Activated T-cell treated with anti-CD3 and anti-CD28 coated beads, Interleukin-2, amount 50 U/mL, for 72 hours (primary cell): ENCODE measurements around the gene DGCR8. TPM values are rescaled to one million over a fixed set of nuclear protein-coding genes. Genes with fewer than 3 reads are reported as not detected.
A peak's percentile ranks its signal among the peaks of the same experiment; 100 is the strongest.

Experiments
- ATAC-seq, 2 donors: fragments of 150-1000 bp; cut with Tn5 transposase; replicated peaks in 1 of 2; 2 replicates each; pipeline ENCODE4 v1.10.0; 2021; ENCODE audit warnings: moderate library complexity in 2 of 2, mild to moderate bottlenecking in 1 of 2
- DNase-seq, 2 donors: peaks; one replicate each; pipeline ENCODE4 v3.0.0; 2021 to 2022; ENCODE audit warnings: mixed read lengths in 1 of 2
- H3K27ac Mint-ChIP-seq: one replicate; pipeline ENCODE4 v1.8.0; 2022; ENCODE audit warnings: mild to moderate bottlenecking, moderate library complexity, mixed read lengths
- H3K27me3 Mint-ChIP-seq: one replicate; pipeline ENCODE4 v1.8.0; 2022; ENCODE audit warnings: low read depth, mixed read lengths
- H3K36me3 Mint-ChIP-seq, 2 donors: one replicate each; pipeline ENCODE4 v1.8.0; 2022; ENCODE audit warnings: mixed read lengths in 2 of 2, mild to moderate bottlenecking in 1 of 2; ENCODE audit not compliant: insufficient read depth in 2 of 2
- H3K4me1 Mint-ChIP-seq: one replicate; pipeline ENCODE4 v1.8.0; 2022; ENCODE audit warnings: low read depth, mixed read lengths
- H3K4me3 Mint-ChIP-seq, 2 donors: one replicate each; pipeline ENCODE4 v1.8.0; 2022; ENCODE audit warnings: mild to moderate bottlenecking in 2 of 2, mixed read lengths in 2 of 2, moderate library complexity in 2 of 2
- H3K9me3 Mint-ChIP-seq, 2 donors: one replicate each; pipeline ENCODE4 v1.8.0; 2022; ENCODE audit warnings: mixed read lengths in 2 of 2
- total RNA-seq, 2 donors: library from RNA; stranded (reverse); gene quantifications; one replicate each; pipeline ENCODE4 v1.2.3, GENCODE V29; 2022

The DGCR8 gene
- total RNA-seq, 2 donors from 2014 or later = 44.2 to 46.6 TPM

DNA sequence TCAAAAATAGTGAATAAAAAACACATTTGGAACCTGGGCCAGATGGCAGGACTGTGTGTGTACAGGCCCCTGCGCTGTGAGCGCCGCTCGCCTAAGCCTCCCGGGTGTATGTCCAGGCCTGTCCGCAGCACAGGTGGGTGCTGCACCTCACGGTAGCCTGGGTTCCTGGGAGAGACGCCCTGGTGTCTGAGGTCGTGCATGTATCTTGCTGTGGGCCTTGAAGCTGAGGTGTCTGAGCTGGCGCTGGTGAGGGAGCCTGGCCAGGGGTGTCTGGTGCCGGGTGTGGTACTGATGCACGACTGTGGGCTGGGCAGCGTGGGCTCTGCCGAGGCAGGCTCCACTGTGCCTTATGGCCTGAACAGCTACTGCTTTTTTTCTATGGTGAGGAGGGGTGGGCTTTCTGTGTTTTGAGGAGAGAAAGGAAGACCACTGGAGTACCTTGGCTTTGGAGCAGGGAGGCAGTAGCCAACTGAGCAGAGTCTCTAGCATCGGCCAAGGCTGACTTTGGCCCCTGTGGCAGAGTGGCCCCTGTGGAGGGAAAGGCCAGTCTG is 47.4 kb downstream of the DGCR8 start:
- H3K27me3 Mint-ChIP-seq = no peaks in the 10 kb centered on the region

DNA sequence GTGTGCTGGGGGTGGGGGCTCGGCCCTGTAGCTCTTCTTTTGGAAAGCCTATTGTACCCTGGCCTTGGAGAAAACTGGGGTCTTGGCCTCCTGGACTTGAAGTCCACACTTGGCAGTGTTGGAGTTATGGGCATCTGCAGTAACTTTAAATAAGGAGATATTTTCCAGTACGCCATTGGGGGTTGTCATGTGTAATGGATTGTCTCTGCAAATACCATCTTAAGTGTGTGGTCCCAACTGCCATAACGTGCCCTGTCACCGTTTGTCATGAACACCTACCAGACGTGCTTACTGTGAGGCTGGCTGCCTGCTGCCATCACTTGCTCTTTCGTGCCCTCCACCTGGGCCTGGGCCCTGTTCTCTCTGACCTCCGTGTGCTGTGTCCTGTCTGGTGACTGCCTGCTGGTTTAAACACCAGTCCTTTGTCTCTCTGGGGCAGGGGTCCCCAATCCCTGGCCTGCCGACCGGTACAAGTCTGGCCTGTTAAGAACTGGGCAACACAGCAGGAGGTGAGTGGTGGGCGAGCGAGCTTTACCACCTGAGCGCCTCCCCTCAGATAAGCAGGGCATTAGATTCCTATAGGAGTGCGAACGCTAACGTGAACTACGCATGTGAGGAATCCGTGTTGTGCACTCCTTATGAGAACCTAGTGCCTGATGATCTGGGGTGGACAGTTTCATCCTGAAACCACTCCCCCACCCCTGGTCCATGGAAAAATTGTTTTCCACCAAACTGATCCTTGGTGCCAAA is 48.0 kb downstream of the DGCR8 start:
- Mint-ChIP-seq H3K4me3 (no peak overlapping the region), H3K9me3 (no peaks in the 10 kb centered on the region), H3K27me3 (no peaks in the 10 kb centered on the region), H3K36me3 (peaks cover 2 to 6% of the 10 kb centered on the region in 2 donors), H3K4me1 (peaks cover 34% of the 10 kb centered on the region), H3K27ac (no peak overlapping the region)
- DNase-seq (no peak), ATAC-seq (no peak)

More for the DNA sequence above, 47.4 kb downstream of the DGCR8 start:
- no peak for ATAC-seq
- Mint-ChIP-seq H3K4me3 (no peak overlapping the region), H3K36me3 (peaks cover 3 to 8% of the 10 kb centered on the region in 2 donors), H3K27ac (no peak overlapping the region), H3K9me3 (no peaks in the 10 kb centered on the region), H3K4me1 (peaks cover 28% of the 10 kb centered on the region)
- DNase-seq = no peak

GRCh38 chr22:20128619-20128901 is 48.5 kb downstream of the DGCR8 start:
- ATAC-seq (no peak), DNase-seq (no peak)
- Mint-ChIP-seq H3K27ac (no peak overlapping the region), H3K27me3 (no peaks in the 10 kb centered on the region), H3K36me3 (peaks cover 2 to 4% of the 10 kb centered on the region in 2 donors), H3K4me3 (no peak overlapping the region), H3K9me3 (no peaks in the 10 kb centered on the region), H3K4me1 (peaks cover 39% of the 10 kb centered on the region)

- Mint-ChIP-seq H3K36me3 (peaks cover under 1 to 3% of the 10 kb centered on the region in 2 donors), H3K9me3 (no peaks in the 10 kb centered on the region), H3K27ac (peak overlapping the region; percentile 54), H3K27me3 (no peaks in the 10 kb centered on the region), H3K4me3 (peak overlapping the region; percentile 11 to 36), H3K4me1 (peaks cover 40% of the 10 kb centered on the region)
- DNase-seq = peak; percentile 52 to 58
- peak; percentile 21 to 34 for ATAC-seq
Observed at GRCh38 chr22:20128902-20129746, 49.1 kb downstream of the DGCR8 start.

DNA sequence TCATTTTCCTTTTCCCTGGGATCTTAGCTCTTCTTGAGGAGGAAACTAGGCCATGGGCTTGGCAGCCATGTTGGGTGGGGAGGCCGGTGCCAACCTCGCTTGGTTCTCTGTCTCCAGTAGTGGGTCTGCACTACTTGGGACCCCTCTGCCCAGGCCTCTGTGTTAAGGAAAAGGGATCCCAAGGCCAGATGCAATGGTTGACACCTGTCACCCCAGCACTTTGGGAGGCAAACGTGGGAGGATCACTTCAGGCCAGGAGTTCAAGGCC is 49.6 kb downstream of the DGCR8 start:
- no peak overlapping the region for H3K27ac Mint-ChIP-seq
- no peaks in the 10 kb centered on the region for H3K9me3 Mint-ChIP-seq
- H3K36me3 Mint-ChIP-seq = peaks cover 0 to 3% of the 10 kb centered on the region in 2 donors
- no peak overlapping the region for H3K4me3 Mint-ChIP-seq
- peaks cover 44% of the 10 kb centered on the region for H3K4me1 Mint-ChIP-seq
- no peaks in the 10 kb centered on the region for H3K27me3 Mint-ChIP-seq
- no peak for ATAC-seq
- DNase-seq = no peak

- H3K27ac Mint-ChIP-seq = no peak overlapping the region
- peaks cover 44% of the 10 kb centered on the region for H3K4me1 Mint-ChIP-seq
- peaks cover 0 to 3% of the 10 kb centered on the region in 2 donors for H3K36me3 Mint-ChIP-seq
- H3K27me3 Mint-ChIP-seq = no peaks in the 10 kb centered on the region
- ATAC-seq (no peak), DNase-seq (peak in 1 of 2 donors; percentile 25)
- peak overlapping the region; percentile 54 to 63 for H3K4me3 Mint-ChIP-seq
- no peaks in the 10 kb centered on the region for H3K9me3 Mint-ChIP-seq
Observed at GRCh38 chr22:20130319-20130718, 50.3 kb downstream of the DGCR8 start.

DNA sequence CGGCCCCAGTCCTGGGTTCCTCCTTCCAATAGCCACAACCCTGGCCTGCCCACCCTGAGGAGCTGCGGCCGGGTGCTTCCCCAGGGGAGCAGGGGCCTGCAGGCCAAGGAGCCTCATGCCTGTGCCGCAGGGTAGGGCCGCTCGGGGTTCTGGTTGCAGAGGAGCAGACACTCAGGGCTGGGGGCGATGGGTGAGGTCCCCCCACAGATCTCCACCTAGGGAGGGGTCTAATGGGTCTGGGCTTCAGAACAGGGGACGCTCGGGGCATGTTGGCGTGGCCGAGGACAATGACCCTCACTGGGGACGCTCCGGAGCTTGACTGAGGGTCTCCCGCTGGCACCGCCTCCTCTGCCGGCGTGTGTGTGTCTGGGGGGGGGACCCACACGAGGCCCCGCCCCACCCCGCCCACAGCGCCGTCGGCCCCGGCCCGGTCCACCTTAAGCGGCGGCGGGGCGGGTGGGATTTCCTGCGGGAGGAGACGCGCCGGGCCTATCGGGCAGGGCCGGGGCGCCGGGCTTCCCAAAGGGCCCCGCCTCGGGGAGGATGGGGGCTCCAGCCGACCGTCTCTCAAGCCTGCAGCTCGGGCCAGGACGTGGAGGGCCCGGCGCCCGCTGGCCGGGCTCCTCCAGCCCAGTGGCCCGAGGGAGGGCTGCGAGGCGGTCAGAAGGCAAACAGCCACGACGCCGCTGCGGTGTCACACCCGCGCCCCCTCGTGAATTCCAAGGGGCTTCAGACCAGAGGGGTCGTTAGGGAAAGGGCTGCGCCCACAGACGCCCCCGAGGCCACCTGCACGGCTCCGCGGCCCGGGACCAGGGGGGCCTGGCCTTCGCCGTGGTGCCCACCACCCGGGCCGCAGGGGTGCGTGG is 50.9 kb downstream of the DGCR8 start:
- H3K36me3 Mint-ChIP-seq = peaks cover 0 to 3% of the 10 kb centered on the region in 2 donors
- no peak overlapping the region for H3K27ac Mint-ChIP-seq
- H3K4me1 Mint-ChIP-seq = peaks cover 44% of the 10 kb centered on the region
- DNase-seq (peak; percentile 79 to 81), ATAC-seq (peak; percentile 70 to 73)
- H3K27me3 Mint-ChIP-seq = no peaks in the 10 kb centered on the region
- peak overlapping the region; percentile 54 to 63 for H3K4me3 Mint-ChIP-seq
- H3K9me3 Mint-ChIP-seq = no peaks in the 10 kb centered on the region

DNA sequence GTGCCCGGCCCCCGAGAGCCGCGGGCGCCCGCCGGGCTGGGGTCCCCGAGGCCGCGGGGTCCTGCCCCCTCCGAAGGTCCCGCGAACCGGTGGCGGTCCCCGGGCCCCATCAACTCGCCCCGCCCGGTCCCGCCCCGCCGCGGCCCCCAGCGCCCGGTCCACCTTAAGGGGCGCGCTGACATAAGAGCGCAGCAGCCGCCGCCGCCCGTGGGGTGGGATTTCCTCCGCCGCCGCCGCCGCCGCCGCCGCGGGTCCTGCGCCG is 51.5 kb downstream of the DGCR8 start, which contains the start of gene ZDHHC8:
Gene ZDHHC8 (plus strand): TSS at position 208 of the 262 bp plus-strand sequence. CDS start 144 bp downstream, outside the sequence.
- H3K27me3 Mint-ChIP-seq = no peaks in the 10 kb centered on the region
- no peak within 1 kb of the TSS for H3K27ac Mint-ChIP-seq
- no peaks in the 10 kb centered on the region for H3K9me3 Mint-ChIP-seq
- peaks cover 49% of the 10 kb centered on the region for H3K4me1 Mint-ChIP-seq
- H3K36me3 Mint-ChIP-seq = peaks cover 0 to 3% of the 10 kb centered on the region in 2 donors
- ATAC-seq (peak; percentile 66 to 69), DNase-seq (peak in 1 of 2 donors; percentile 37)
- peak within 1 kb of the TSS; percentile 76 to 81 for H3K4me3 Mint-ChIP-seq

- H3K9me3 Mint-ChIP-seq = no peaks in the 10 kb centered on the region
- DNase-seq = peak; percentile 38 to 40
- no peaks in the 10 kb centered on the region for H3K36me3 Mint-ChIP-seq
- peak; percentile 5 to 30 for ATAC-seq
- no peak overlapping the region for H3K27ac Mint-ChIP-seq
- H3K4me1 Mint-ChIP-seq = peaks cover 49% of the 10 kb centered on the region
- no peaks in the 10 kb centered on the region for H3K27me3 Mint-ChIP-seq
- H3K4me3 Mint-ChIP-seq = peak overlapping the region; percentile 76 to 81
Observed at GRCh38 chr22:20131859-20132685, 52.0 kb downstream of the DGCR8 start.

DNA sequence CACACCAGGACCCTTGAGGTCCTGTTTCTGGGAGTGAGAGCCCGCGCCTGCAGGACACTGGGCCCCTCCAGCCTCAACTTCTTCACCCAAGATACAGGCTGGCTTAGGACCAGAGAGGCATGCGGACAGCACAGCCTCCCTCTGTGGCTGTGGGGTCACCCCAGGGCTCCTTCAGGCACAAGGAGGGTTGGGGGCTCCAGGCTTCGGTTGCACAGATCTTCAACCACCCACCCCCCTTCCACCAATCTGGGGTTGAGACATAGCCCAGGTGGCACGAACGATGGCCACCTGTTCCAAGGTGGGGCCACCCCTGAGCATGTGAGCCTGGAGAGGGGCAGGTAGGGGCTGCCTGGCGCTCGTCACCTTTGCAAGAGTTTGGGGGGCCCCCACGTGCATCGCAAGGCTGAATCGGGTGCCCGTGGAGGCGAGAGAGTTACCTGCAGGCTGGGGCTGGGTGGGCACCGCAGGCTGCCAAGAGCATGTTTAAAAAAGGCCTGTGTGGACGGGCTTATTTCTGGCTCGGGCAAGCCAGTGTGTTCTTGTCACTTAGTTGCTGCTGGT is 52.7 kb downstream of the DGCR8 start:
- no peaks in the 10 kb centered on the region for H3K9me3 Mint-ChIP-seq
- peak overlapping the region; percentile 76 to 81 for H3K4me3 Mint-ChIP-seq
- no peak overlapping the region for H3K27ac Mint-ChIP-seq
- no peaks in the 10 kb centered on the region for H3K27me3 Mint-ChIP-seq
- H3K36me3 Mint-ChIP-seq = no peaks in the 10 kb centered on the region
- ATAC-seq = no peak
- DNase-seq = no peak
- peaks cover 44% of the 10 kb centered on the region for H3K4me1 Mint-ChIP-seq

DNA sequence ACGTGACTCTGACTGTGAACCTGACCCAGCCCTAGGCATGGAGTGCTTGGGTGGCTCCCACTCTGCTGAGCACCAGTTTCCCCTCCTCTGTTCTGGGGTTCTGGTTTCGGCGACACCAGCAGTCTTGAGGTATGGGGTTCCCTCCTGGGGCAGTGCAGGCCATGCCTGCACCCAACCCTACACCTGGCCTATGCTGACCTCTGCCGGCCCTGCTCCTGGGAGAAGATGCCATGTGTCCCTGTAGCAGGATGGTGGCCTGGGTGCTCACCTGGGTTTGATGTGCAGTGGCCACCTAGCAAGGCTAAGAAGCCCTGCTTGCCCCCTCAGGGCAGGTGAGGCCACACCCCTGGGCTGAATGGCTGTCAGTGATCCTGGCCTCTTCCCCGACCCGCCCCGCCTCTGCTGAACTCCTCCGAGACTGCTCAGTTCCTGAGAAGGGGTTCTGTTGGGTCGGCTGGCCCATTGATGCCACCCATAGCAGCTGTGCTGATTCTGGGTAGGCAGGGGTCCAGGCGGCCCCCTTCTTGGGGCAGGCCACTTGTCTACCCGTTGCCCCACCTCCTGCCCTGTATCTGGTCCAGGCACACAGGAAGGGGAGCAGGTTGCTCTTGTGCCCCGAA is 54.0 kb downstream of the DGCR8 start:
- Mint-ChIP-seq H3K27me3 (no peaks in the 10 kb centered on the region), H3K9me3 (no peaks in the 10 kb centered on the region), H3K4me1 (peaks cover 38% of the 10 kb centered on the region), H3K27ac (no peak overlapping the region), H3K4me3 (peak overlapping the region; percentile 29 to 58), H3K36me3 (no peaks in the 10 kb centered on the region)
- DNase-seq (no peak), ATAC-seq (no peak)

DNA sequence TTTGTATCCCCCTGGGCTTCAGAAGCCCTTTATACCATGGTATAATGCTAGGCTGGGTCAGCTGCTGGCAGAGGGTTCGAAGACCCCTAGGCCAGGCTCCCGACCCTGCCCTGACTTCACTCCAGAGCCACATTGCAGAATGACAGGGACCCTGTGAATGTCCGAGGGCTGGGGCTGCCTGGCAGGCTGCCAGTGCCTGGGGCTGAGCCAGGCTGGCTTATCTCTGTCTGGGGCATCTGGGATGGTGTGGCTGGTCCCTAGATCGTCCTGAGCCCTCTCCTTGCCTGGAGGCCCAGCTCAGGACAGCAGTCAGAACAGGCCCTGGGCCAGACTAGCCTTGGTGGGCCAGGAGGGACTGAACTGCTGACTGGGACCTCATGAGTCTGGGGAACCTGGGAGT is 55.2 kb downstream of the DGCR8 start:
- Mint-ChIP-seq H3K27ac (no peak overlapping the region), H3K4me3 (no peak overlapping the region), H3K27me3 (no peaks in the 10 kb centered on the region), H3K9me3 (no peaks in the 10 kb centered on the region), H3K36me3 (no peaks in the 10 kb centered on the region), H3K4me1 (peaks cover 28% of the 10 kb centered on the region)
- DNase-seq (no peak), ATAC-seq (no peak)
